C4-2B (cell line): ENCODE results near the gene ELMO1.

ENCODE experiments used
- CTCF ChIP-seq: fragments of 450-650 bp; conservative IDR thresholded peaks from 2 replicates; pipeline ENCODE4 v1.5.1; 2017; ENCODE audit warnings: mild to moderate bottlenecking
- ZFX ChIP-seq: fragments of 450-650 bp; IDR thresholded peaks from 2 replicates; pipeline ENCODE4 v1.6.1; 2017

GRCh38 chr7:37443627-37444026 lies 5.0 kb downstream of the ELMO1 start:
- TF ChIP-seq ZFX (no peak), CTCF (no peak)
